K562 (cell line): ENCODE data around the gene RHD. TPM values are rescaled to one million over a fixed set of nuclear protein-coding genes. Genes with fewer than 3 reads are reported as not detected.
"Not testable (repeated sequence)": the region's sequence is repeated elsewhere in the genome, so short reads cannot be mapped to it uniquely, and the experiment has no call there.

ENCODE experiments used
- ATAC-seq: fragments of 200-7000 bp; cut with Tn5 transposase; 3 replicates; pipeline ENCODE4 v1.9.1; 2020; ENCODE audit warnings: moderate library complexity
- BruUV-seq: library from RNA; stranded (reverse); fragments of 400-500 nt; replicated peaks from 2 replicates; lab custom pipeline; 2021; lab: Mats Ljungman, UMichigan
- CTCF ChIA-PET: fragments of 300-600 bp; formaldehyde crosslinking; extraction: SDS; loops from one replicate; lab custom pipeline; 2021; ENCODE audit warnings: low intra/inter-chr PET ratio; lab: Yijun Ruan, JAX
- POLR2A ChIA-PET: fragments of 300-600, 350-650 bp; sonication (Branson Sonifier 250); formaldehyde crosslinking; extraction: SDS; loops from one replicate; lab custom pipeline; 2021; ENCODE audit warnings: antibody characterized with exemption, inconsistent platforms; lab: Yijun Ruan, JAX
- DNase-seq, 4 experiments: peaks; one replicate each; pipeline versions ENCODE4 v3.0.0 to v3.0.0-alpha.2; 2011 to 2018; ENCODE audit warnings: low spot score in 3 of 4, mixed read lengths in 3 of 4; ENCODE audit errors: extremely low read depth in 1 of 4
- FAIRE-seq: peaks from 2 replicates; lab custom pipeline; 2011; peaks lifted over from hg19 to GRCh38; lab: Jason Lieb, UNC
- H2AFZ ChIP-seq: 2 replicates; pipeline ENCODE4 v1.6.0; 2011; ENCODE audit warnings: low read depth, low read length, control low read depth, inconsistent platforms
- H3K27ac ChIP-seq: fragments of 200-600 bp; 3 replicates; pipeline ENCODE4 v1.8.0; 2011; ENCODE audit warnings: low read depth, mild to moderate bottlenecking, control low read depth, inconsistent platforms, low read length, moderate library complexity, mixed read lengths; ENCODE audit errors: extremely low read depth
- H3K27me3 ChIP-seq, 2 experiments: fragments of 300-600 bp in 1 of 2; 2 replicates in 1 of 2; 3 replicates in 1 of 2; pipeline versions ENCODE4 v1.6.0 to v1.8.0; 2011; ENCODE audit warnings: inconsistent platforms in 2 of 2, low read length in 2 of 2, mild to moderate bottlenecking in 1 of 2, mixed read lengths in 1 of 2, moderate library complexity in 1 of 2; ENCODE audit not compliant: control insufficient read depth in 2 of 2, insufficient read depth in 2 of 2
- H3K36me3 ChIP-seq: fragments of 300-600 bp; 3 replicates; pipeline ENCODE4 v1.8.0; 2011; ENCODE audit warnings: mild to moderate bottlenecking, low read length, inconsistent platforms; ENCODE audit not compliant: control insufficient read depth, insufficient read depth
- H3K4me1 ChIP-seq, 2 experiments: fragments of 200-600 bp in 1 of 2; replicated peaks in 1 of 2; 2 replicates in 1 of 2; 3 replicates in 1 of 2; pipeline versions ENCODE4 v1.5.1 to v1.8.0; 2011; ENCODE audit warnings: inconsistent platforms in 2 of 2, low read length in 2 of 2, mild to moderate bottlenecking in 1 of 2, mixed read lengths in 1 of 2, moderate library complexity in 1 of 2; ENCODE audit not compliant: control insufficient read depth in 2 of 2, insufficient read depth in 2 of 2
- H3K4me2 ChIP-seq: 2 replicates; pipeline ENCODE4 v1.6.1; 2011; ENCODE audit warnings: low read length, control low read depth, inconsistent platforms, mixed read lengths; ENCODE audit not compliant: insufficient read depth
- H3K4me3 ChIP-seq: fragments of 200-600 bp; sonication (generic), shearing (Covaris generic); 2 replicates; pipeline ENCODE4 v1.5.1; 2016; ENCODE audit warnings: control low read depth, inconsistent platforms
- H3K79me2 ChIP-seq: fragments of 200-600 bp; 3 replicates; pipeline ENCODE4 v1.8.0; 2011; ENCODE audit warnings: low read length, inconsistent platforms; ENCODE audit not compliant: control insufficient read depth, insufficient read depth
- H3K9ac ChIP-seq, 2 experiments: 2 replicates each; pipeline versions ENCODE4 v1.6.0 to v1.6.1; 2011; ENCODE audit warnings: low read depth in 2 of 2, low read length in 2 of 2, control low read depth in 1 of 2, inconsistent platforms in 1 of 2, mild to moderate bottlenecking in 1 of 2, mixed read lengths in 1 of 2; ENCODE audit not compliant: insufficient read depth in 1 of 2
- H3K9me1 ChIP-seq: one replicate; pipeline ENCODE4 v1.6.0; 2011; ENCODE audit warnings: inconsistent platforms, mild to moderate bottlenecking, low read length, moderate library complexity; ENCODE audit not compliant: control insufficient read depth, insufficient read depth
- H3K9me3 ChIP-seq: replicated peaks from 2 replicates; pipeline ENCODE4 v1.5.1; 2011; ENCODE audit warnings: low read depth, low read length, inconsistent platforms; ENCODE audit not compliant: control insufficient read depth, insufficient read depth
- H4K20me1 ChIP-seq: replicated peaks from 2 replicates; pipeline ENCODE4 v1.6.1; 2011; ENCODE audit warnings: low read length, inconsistent platforms, mixed read lengths; ENCODE audit not compliant: control insufficient read depth, insufficient read depth
- IFI16 ChIP-seq: fragments of 250-450 bp; sonication (Bioruptor Pico); IDR thresholded peaks from 2 replicates; pipeline ENCODE4 v2.1.2; 2022; ENCODE audit warnings: mild to moderate bottlenecking, inconsistent platforms
- THRAP3 ChIP-seq: fragments of 450-650 bp; IDR thresholded peaks from 2 replicates; pipeline ENCODE4 v1.6.1; 2016; ENCODE audit warnings: mild to moderate bottlenecking, inconsistent platforms, borderline replicate concordance
- WGBS: fragments of 100-300 bp; shearing (Covaris generic); methylation state at CpG from one replicate; pipeline ENCODE4 v1.1.6; 2016; ENCODE audit warnings: low coverage, mixed read lengths; ENCODE audit not compliant: insufficient coverage; ENCODE audit errors: missing lambda C conversion rate; 5-methylcytosine and 5-hydroxymethylcytosine counted together
- in situ Hi-C: fragments of 300-500 bp; cut with MboI; formaldehyde crosslinking; loops from 4 replicates; pipeline ENCODE4 v1.15.0; 2018; ENCODE audit warnings: inconsistent platforms, mixed read lengths
- intact Hi-C: fragments of 100-400 bp; cut with micrococcal nuclease; formaldehyde crosslinking; loops from 2 replicates; pipeline ENCODE4 v1.14.2; 2022
- polyA plus RNA-seq, 8 experiments: library from polyadenylated mRNA; depleted of rRNA in 4 of 8; stranded (reverse) in 5 of 8; unstranded in 3 of 8; fragments of >200 nt; fragmentation: Nextera tagmentation in 2 of 8; fragmentation: Illumina TruSeq in 1 of 8; extraction: Ambion mirVana in 2 of 8; extraction: Trizol in 1 of 8; gene quantifications; 2 replicates each; pipeline versions ENCODE4 v1.2.1 to v1.2.3, GENCODE V29; 2011 to 2014; ENCODE audit warnings: inconsistent platforms in 1 of 8, missing spikeins in 1 of 8
- total RNA-seq, 7 experiments: library from RNA; depleted of rRNA in 6 of 7; stranded (reverse); fragments of >200 nt in 6 of 7; fragmentation: Illumina TruSeq in 2 of 7; extraction: Trizol in 2 of 7; gene quantifications; 2 replicates each; pipeline versions ENCODE4 v1.2.1 to v1.2.3, GENCODE V29; 2011 to 2021; ENCODE audit warnings: low replicate concordance in 1 of 7
- TF ChIP-seq, protein P1 (sequence below): sonication (generic); formaldehyde crosslinking; IDR thresholded peaks from 2 replicates; pipeline ENCODE4 v1.8.1; 2023; ENCODE audit warnings: mild to moderate bottlenecking, missing genetic modification reagents

Gene RHD
- total and polyA plus RNA-seq, 9 of the 15 experiments (the other 6 are each of a cell fraction or from before 2014, with no cell fraction given): 8.8 to 32.4 (median 15.0) TPM

DNA sequence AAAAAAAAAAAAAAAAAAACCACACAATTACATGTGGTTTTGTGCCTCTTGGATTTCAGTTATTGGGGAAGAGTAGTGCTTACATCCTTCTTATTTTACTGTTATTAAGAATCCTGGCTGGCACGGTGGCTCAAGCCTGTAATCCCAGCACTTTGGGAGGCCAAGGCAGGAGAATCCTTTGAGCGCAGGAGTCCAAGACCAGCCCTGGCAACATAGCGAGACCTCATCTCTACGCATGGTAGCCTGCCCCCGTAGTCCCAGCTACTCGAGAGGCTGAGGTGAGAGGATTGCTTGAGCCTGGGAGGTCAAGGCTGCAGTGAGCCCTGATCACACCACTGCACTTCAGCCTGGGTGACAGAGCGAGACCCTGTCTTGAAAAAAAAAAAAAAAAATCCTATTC lies 36.0 kb upstream of the RHD start:
- intact Hi-C loops, FAIRE-seq, DNase-seq, H3K4me2 ChIP-seq, CTCF ChIA-PET, H3K4me3 ChIP-seq, H3K9me1 ChIP-seq, in situ Hi-C loops, ATAC-seq, H3K27me3 ChIP-seq, H3K9me3 ChIP-seq, BruUV-seq, H4K20me1 ChIP-seq: not testable (repeated sequence)
- POLR2A ChIA-PET: interaction anchor here (1.2 to 3.0 kb wide), 3 partner anchors 9 to 11 kb away, joined by 7 to 18 read pairs (median 12); partner anchors contain the start of gene RSRP1
- Histone ChIP-seq H3K9ac (peak overlapping the region; percentile 54 to 58; a peak in 2 of 4 replicates), H3K4me1 (peaks cover 44 to 53% of the 10 kb centered on the region in 2 experiments), H3K27ac (peak overlapping the region; percentile 80), H3K36me3 (peaks cover 23% of the 10 kb centered on the region), H3K79me2 (peaks cover 49% of the 10 kb centered on the region), H2AFZ (peak overlapping the region; percentile 23; the same call in 1 of the 2 replicates)
- TF ChIP-seq, protein P1, sequence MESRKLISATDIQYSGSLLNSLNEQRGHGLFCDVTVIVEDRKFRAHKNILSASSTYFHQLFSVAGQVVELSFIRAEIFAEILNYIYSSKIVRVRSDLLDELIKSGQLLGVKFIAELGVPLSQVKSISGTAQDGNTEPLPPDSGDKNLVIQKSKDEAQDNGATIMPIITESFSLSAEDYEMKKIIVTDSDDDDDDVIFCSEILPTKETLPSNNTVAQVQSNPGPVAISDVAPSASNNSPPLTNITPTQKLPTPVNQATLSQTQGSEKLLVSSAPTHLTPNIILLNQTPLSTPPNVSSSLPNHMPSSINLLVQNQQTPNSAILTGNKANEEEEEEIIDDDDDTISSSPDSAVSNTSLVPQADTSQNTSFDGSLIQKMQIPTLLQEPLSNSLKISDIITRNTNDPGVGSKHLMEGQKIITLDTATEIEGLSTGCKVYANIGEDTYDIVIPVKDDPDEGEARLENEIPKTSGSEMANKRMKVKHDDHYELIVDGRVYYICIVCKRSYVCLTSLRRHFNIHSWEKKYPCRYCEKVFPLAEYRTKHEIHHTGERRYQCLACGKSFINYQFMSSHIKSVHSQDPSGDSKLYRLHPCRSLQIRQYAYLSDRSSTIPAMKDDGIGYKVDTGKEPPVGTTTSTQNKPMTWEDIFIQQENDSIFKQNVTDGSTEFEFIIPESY (CRISPR knock-in tag): peak; percentile 3; the same call in 1 of the 2 replicates
- WGBS: 67% methylated on average over 6 of the region's 7 CpGs

DNA sequence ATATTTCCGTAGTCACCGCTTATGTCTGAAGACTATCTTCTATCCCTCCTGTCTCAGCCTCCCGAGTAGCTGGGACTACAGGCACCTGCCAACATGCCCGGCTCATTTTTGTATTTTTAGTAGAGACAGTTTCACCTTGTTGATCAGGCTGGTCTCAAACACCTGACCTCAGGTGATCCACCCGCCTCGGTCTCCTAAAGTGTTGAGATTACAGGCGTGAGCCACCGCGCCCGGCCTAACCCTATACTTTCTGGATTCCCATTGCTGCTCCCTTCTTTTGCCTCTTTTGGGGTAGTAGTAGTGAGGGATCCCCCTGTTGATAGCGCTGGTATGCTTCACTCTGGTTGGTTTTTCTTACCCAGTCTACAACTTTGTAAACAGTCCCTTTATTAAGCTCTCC lies 34.3 kb upstream of the RHD start:
- intact Hi-C loops (no loop called here), in situ Hi-C loops (no loop called here)
- ChIA-PET CTCF (no interaction called here), POLR2A (interaction anchor here (1.8 to 1.9 kb wide), 2 partner anchors 9 to 192 kb away, joined by 6 to 9 read pairs; partner anchors contain the start of gene RSRP1)
- H3K4me1 ChIP-seq: peaks cover 39 to 51% of the 10 kb centered on the region in 2 experiments
- no peak overlapping the region; a peak in 1 of 4 replicates for H3K9ac ChIP-seq
- no peak for ATAC-seq
- 0 out of 2 replicates have a peak overlapping the region, but pooled peaks have one; percentile 19 for H3K4me2 ChIP-seq
- FAIRE-seq: no peak
- WGBS: 88% methylated on average over 11 of the region's 11 CpGs
- no TSS peak for BruUV-seq
- no peak overlapping the region for H2AFZ ChIP-seq
- H3K27ac ChIP-seq: peak overlapping the region; percentile 80
- DNase-seq: no peak
- no peaks in the 10 kb centered on the region for H4K20me1 ChIP-seq
- H3K36me3 ChIP-seq: peaks cover 38% of the 10 kb centered on the region
- no peaks in the 10 kb centered on the region for H3K9me1 ChIP-seq
- H3K9me3 ChIP-seq: no peaks in the 10 kb centered on the region
- TF ChIP-seq IFI16 (CRISPR knock-in tag): no peak
- 0 out of 2 replicates have a peak, but pooled peaks have one; percentile 9 for TF ChIP-seq THRAP3
- TF ChIP-seq, all 486 proteins: peak for 1
- Histone ChIP-seq H3K27me3 (no peaks in the 10 kb centered on the region), H3K4me3 (no peak overlapping the region), H3K79me2 (peaks cover 46% of the 10 kb centered on the region)
